SKM-1 treated with dmso at 0.1 percent for 144 hours (cell line): ENCODE data around the gene ASPHD2.

Source experiments
- DNase-seq: peaks from one replicate; lab custom pipeline; 2025; ENCODE audit not compliant: unreplicated experiment; lab: John Stamatoyannopoulos, UW

The ASPHD2 gene

GRCh38 chr22:26445577-26446275 lies 16.7 kb downstream of the ASPHD2 start:
- DNase-seq = no peak

- DNase-seq = no peak
These were observed 17.9 kb downstream of the ASPHD2 start for GRCh38 chr22:26446808-26447515.

GRCh38 chr22:26447584-26448329 lies 18.7 kb downstream of the ASPHD2 start:
- DNase-seq = no peak

- DNase-seq = no peak
These were observed 19.3 kb downstream of the ASPHD2 start for GRCh38 chr22:26448334-26448733.

- DNase-seq = no peak
These were observed 19.9 kb downstream of the ASPHD2 start for GRCh38 chr22:26448941-26449340.

- DNase-seq = no peak
These were observed 21.6 kb downstream of the ASPHD2 start for GRCh38 chr22:26450453-26451185.

- no peak for DNase-seq
These were observed 23.4 kb downstream of the ASPHD2 start for GRCh38 chr22:26452236-26453016.

- no peak for DNase-seq
These were observed 24.2 kb downstream of the ASPHD2 start for GRCh38 chr22:26453216-26453615.

- no peak for DNase-seq
These were observed 24.9 kb downstream of the ASPHD2 start for GRCh38 chr22:26453812-26454500.

GRCh38 chr22:26457661-26458272 lies 28.7 kb downstream of the ASPHD2 start:
- no peak for DNase-seq

GRCh38 chr22:26460202-26460601 lies 31.1 kb downstream of the ASPHD2 start:
- DNase-seq = no peak

GRCh38 chr22:26461188-26461810 lies 32.2 kb downstream of the ASPHD2 start:
- DNase-seq = no peak

- no peak for DNase-seq
These were observed 33.0 kb downstream of the ASPHD2 start for GRCh38 chr22:26462051-26462450.

- no peak for DNase-seq
These were observed 33.6 kb downstream of the ASPHD2 start for GRCh38 chr22:26462641-26463040.

- no peak for DNase-seq
These were observed 34.1 kb downstream of the ASPHD2 start for GRCh38 chr22:26463101-26463661.

- no peak for DNase-seq
These were observed 34.6 kb downstream of the ASPHD2 start for GRCh38 chr22:26463688-26464087.

GRCh38 chr22:26464312-26464711 lies 35.3 kb downstream of the ASPHD2 start:
- DNase-seq = no peak

GRCh38 chr22:26466196-26466595 lies 37.1 kb downstream of the ASPHD2 start:
- no peak for DNase-seq

- DNase-seq = no peak
These were observed 41.7 kb downstream of the ASPHD2 start for GRCh38 chr22:26470807-26471206.
